ENCODE results near the gene NLRP11.

The NLRP11 gene

GRCh38 chr19:55831846-55832245, at the start of gene NLRP11:
Gene NLRP11 (minus strand): TSS chr19:55831999. CDS start chr19:55818174, 13,825 bp downstream.
- TF ChIP-seq, protein P1, sequence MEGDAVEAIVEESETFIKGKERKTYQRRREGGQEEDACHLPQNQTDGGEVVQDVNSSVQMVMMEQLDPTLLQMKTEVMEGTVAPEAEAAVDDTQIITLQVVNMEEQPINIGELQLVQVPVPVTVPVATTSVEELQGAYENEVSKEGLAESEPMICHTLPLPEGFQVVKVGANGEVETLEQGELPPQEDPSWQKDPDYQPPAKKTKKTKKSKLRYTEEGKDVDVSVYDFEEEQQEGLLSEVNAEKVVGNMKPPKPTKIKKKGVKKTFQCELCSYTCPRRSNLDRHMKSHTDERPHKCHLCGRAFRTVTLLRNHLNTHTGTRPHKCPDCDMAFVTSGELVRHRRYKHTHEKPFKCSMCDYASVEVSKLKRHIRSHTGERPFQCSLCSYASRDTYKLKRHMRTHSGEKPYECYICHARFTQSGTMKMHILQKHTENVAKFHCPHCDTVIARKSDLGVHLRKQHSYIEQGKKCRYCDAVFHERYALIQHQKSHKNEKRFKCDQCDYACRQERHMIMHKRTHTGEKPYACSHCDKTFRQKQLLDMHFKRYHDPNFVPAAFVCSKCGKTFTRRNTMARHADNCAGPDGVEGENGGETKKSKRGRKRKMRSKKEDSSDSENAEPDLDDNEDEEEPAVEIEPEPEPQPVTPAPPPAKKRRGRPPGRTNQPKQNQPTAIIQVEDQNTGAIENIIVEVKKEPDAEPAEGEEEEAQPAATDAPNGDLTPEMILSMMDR (IDR thresholded peaks at IDR 0.05) = no peak
- Histone ChIP-seq H3K27ac (no peak within 1 kb of the TSS), H3K4me3 (no peak within 1 kb of the TSS)
- no peak for DNase-seq (ENCODE audit: low spot score)

- DNase-seq (ENCODE audit: low spot score) = no peak
- no peak overlapping the region for H3K4me3 ChIP-seq
- TF ChIP-seq, protein P1 (IDR thresholded peaks at IDR 0.05) = no peak
- H3K27ac ChIP-seq = no peak overlapping the region
Measured at GRCh38 chr19:55877211-55877610, 45.4 kb upstream of the NLRP11 start.

DNA sequence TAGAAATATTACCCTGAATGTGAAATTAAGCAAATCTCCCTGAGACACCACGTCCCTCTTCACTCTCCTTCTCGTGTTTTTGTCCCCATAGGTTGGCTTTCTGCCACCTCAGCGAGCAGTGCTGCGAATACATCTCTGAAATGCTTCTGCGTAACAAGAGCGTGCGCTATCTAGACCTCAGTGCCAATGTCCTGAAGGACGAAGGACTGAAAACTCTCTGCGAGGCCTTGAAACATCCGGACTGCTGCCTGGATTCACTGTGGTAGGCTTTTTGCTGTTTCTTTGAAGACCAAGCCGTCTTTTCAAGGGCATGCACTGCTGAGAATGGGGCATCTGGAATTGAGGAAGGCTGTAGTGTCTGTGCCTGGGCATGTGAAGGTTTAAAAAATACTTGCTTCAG, 38.9 kb upstream of the NLRP11 start:
- TF ChIP-seq, protein P1 (IDR thresholded peaks at IDR 0.05) = no peak
- Histone ChIP-seq H3K27ac (no peak overlapping the region), H3K4me3 (no peak overlapping the region)
- no peak for DNase-seq (ENCODE audit: low spot score)

GRCh38 chr19:55867101-55867500, 35.3 kb upstream of the NLRP11 start:
- TF ChIP-seq, protein P1 (IDR thresholded peaks at IDR 0.05) = no peak
- H3K4me3 ChIP-seq = no peak overlapping the region
- no peak for DNase-seq (ENCODE audit: low spot score)
- H3K27ac ChIP-seq = no peak overlapping the region

DNA sequence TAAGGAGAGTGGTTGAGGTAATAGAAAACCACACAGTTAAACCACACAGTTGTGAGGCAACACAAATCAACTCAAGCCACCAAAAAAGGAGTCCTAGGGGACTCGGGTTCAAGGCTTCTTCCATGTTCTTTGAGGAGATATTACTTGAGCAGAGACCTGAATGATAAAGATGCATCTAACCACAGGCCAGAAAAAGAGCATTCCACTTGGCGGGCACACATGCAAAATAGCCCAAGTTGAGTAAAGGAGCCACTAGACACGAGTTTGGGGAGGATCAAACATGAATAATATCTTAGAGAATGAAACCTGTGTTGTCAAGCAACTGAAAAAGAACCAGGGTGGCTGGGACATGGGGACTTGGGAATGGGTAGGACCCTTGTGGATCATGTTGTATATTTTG, 34.7 kb upstream of the NLRP11 start:
- TF ChIP-seq, protein P1 (IDR thresholded peaks at IDR 0.05) = no peak
- H3K4me3 ChIP-seq = no peak overlapping the region
- DNase-seq (ENCODE audit: low spot score) = no peak
- H3K27ac ChIP-seq = no peak overlapping the region

DNA sequence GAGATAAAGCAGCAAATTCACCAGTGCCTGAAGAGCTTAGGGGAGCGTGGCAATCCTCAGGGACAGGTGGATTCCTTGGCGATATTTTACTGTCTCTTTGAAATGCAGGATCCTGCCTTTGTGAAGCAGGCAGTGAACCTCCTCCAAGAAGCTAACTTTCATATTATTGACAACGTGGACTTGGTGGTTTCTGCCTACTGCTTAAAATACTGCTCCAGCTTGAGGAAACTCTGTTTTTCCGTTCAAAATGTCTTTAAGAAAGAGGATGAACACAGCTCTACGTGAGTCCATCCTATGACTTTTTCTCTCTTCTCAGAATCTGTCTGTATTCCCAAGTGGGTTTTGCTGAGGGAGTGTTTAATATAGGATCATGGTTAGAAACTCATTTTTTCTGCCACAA, 27.2 kb upstream of the NLRP11 start:
- TF ChIP-seq, protein P1 (IDR thresholded peaks at IDR 0.05) = no peak
- no peak overlapping the region for H3K27ac ChIP-seq
- H3K4me3 ChIP-seq = no peak overlapping the region
- no peak for DNase-seq (ENCODE audit: low spot score)

GRCh38 chr19:55858401-55858800, 26.6 kb upstream of the NLRP11 start:
- TF ChIP-seq, protein P1 (IDR thresholded peaks at IDR 0.05) = no peak
- H3K4me3 ChIP-seq = no peak overlapping the region
- DNase-seq (ENCODE audit: low spot score) = no peak

More at GRCh38 chr19:55858401-55858800, 26.6 kb upstream of the NLRP11 start:
- H3K27ac ChIP-seq = no peak overlapping the region
